GM12878 (cell line): ENCODE data around the gene RIC8B. TPM values are rescaled to one million over a fixed set of nuclear protein-coding genes. Genes with fewer than 3 reads are reported as not detected.

Source experiments
- BCL3 ChIP-seq: IDR thresholded peaks from 2 replicates; pipeline ENCODE4 v1.6.1; 2011; ENCODE audit warnings: borderline replicate concordance, low read depth, mild to moderate bottlenecking, moderate library complexity, low read length; ENCODE audit not compliant: insufficient read depth, poor library complexity, severe bottlenecking
- CEBPZ ChIP-seq: fragments of 150-350 bp; IDR thresholded peaks from 2 replicates; pipeline ENCODE4 v1.6.1; 2016; ENCODE audit warnings: low read depth, low read length
- EZH2 ChIP-seq: IDR thresholded peaks from 2 replicates; pipeline ENCODE4 v1.6.1; 2012; ENCODE audit warnings: low read depth, mild to moderate bottlenecking, control low read depth, inconsistent platforms, low read length, borderline replicate concordance; ENCODE audit not compliant: control insufficient read depth
- MXI1 ChIP-seq: fragments of 150-350 bp; IDR thresholded peaks from 2 replicates; pipeline ENCODE4 v1.6.1; 2011; ENCODE audit warnings: low read depth, mild to moderate bottlenecking, inconsistent platforms, low read length, improper control_type of control experiment
- NFXL1 ChIP-seq: fragments of 450-650 bp; IDR thresholded peaks from 2 replicates; pipeline ENCODE4 v1.6.1; 2017; ENCODE audit warnings: antibody characterized with exemption, mild to moderate bottlenecking, borderline replicate concordance
- RCOR1 ChIP-seq: conservative IDR thresholded peaks from 2 replicates; pipeline ENCODE4 v1.6.1; 2012; ENCODE audit warnings: low read depth, low read length, improper control_type of control experiment
- SP1 ChIP-seq: IDR thresholded peaks from one replicate; pipeline ENCODE4 v1.6.1; 2011; ENCODE audit warnings: low read depth, low read length
- polyA plus RNA-seq, 11 experiments: library from polyadenylated mRNA; depleted of rRNA in 4 of 11; unstranded in 6 of 11; stranded (reverse) in 5 of 11; fragments of >200 nt; fragmentation: Nextera tagmentation in 4 of 11; fragmentation: Illumina TruSeq in 1 of 11; extraction: Ambion mirVana in 4 of 11; extraction: Trizol in 1 of 11; gene quantifications; 1 replicate in 1 of 11; 2 replicates in 10 of 11; pipeline versions ENCODE4 v1.2.1 to v1.2.3, GENCODE V29; 2011 to 2016; ENCODE audit warnings: inconsistent platforms in 2 of 11, missing spikeins in 2 of 11, low read depth in 1 of 11
- total RNA-seq, 4 experiments: library from RNA; depleted of rRNA in 3 of 4; stranded (reverse); fragments of >200 nt in 3 of 4; fragmentation: Illumina TruSeq in 1 of 4; extraction: Trizol in 1 of 4; gene quantifications; 2 replicates each; pipeline versions ENCODE4 v1.2.1 to v1.2.3, GENCODE V29; 2013 to 2021

Gene RIC8B
- total and polyA plus RNA-seq, 10 of the 15 experiments (the other 5 are each of a cell fraction or from before 2014, with no cell fraction given) = 2.3 to 10.8 (median 6.2) TPM

DNA sequence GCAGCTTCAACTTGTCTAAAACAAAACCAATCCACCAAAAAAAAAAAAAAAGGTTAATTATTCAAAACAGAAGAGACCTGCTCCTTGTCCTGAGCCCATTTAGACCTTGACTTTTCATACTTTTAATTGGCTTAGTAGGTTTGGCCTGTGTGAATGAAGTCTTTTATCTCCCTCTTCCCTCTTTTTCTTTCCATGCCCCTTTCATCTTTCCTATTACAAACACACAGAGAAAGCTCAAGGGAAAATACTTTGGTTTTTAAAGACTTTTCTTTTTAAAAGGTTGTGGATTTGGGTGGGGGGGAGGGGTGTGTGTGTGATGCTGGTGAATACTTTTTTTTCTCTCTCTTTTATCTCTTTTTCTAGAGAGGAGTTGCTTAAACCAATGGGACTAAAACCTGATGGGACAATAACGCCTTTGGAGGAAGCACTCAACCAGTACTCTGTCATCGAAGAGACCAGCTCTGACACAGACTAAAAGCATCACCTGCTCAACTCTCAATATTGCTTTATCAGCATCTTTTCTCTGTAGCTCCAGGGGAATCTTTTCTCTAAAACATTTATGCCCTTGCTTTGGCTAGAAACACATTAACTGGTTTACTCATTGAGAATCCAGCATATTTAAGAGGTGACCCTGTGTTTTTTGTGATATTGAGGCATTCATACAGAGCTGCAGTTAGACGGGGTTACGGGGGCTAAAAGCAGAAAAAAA is 111.2 kb downstream of the RIC8B start (continued):
- TF ChIP-seq BCL3 (no peak), CEBPZ (no peak), NFXL1 (no peak), MXI1 (no peak), RCOR1 (no peak), SP1 (no peak), EZH2 (no peak)
